ENCODE data around the gene WWOX. TPM values are rescaled to one million over a fixed set of nuclear protein-coding genes. Genes with fewer than 3 reads are reported as not detected.

The WWOX gene
- total RNA-seq, 3 donors from 2014 or later, result 11.7 to 18.0 (median 13.8) TPM

DNA sequence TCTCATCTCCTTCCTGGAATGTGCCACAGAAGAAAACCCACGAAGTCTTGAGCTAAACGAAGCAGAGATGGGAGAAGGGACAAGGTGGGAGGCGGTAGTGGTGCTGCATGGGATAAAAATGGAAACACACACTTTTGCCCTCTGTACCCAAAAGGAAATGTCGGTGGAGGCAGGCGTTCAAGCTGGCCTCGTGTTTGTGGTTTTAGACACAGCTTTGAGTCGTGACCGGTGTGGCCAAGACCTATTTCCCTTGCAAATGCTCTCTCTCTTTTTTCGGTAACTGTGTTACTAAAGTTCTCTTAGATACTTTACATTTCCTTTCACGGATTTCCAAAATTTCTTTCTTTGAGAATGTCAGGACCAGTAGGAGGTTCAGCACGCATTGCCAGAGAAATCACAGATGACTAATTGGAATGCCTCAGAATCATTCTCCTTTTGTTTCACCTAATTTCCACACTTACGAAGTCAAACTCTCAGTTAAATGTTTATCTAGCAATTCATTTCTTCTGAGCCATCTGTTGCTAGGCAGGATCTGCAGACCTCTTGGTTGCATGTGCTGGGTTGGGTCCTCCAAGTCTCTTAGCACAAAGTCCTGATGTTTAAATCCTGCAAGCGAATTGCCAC lies 1088.8 kb downstream of the WWOX start:
- no peaks in the 10 kb centered on the region for H3K36me3 ChIP-seq (ENCODE audit: low read depth)
- no peaks in the 10 kb centered on the region for H3K9me3 ChIP-seq
- intact Hi-C loops (cut with DNase I, micrococcal nuclease), result no loop called here
- no peak for DNase-seq
- TF ChIP-seq, protein P1, sequence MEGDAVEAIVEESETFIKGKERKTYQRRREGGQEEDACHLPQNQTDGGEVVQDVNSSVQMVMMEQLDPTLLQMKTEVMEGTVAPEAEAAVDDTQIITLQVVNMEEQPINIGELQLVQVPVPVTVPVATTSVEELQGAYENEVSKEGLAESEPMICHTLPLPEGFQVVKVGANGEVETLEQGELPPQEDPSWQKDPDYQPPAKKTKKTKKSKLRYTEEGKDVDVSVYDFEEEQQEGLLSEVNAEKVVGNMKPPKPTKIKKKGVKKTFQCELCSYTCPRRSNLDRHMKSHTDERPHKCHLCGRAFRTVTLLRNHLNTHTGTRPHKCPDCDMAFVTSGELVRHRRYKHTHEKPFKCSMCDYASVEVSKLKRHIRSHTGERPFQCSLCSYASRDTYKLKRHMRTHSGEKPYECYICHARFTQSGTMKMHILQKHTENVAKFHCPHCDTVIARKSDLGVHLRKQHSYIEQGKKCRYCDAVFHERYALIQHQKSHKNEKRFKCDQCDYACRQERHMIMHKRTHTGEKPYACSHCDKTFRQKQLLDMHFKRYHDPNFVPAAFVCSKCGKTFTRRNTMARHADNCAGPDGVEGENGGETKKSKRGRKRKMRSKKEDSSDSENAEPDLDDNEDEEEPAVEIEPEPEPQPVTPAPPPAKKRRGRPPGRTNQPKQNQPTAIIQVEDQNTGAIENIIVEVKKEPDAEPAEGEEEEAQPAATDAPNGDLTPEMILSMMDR (IDR thresholded peaks at IDR 0.05), result no peak
- no peak overlapping the region for H3K4me3 ChIP-seq
- ATAC-seq, result no peak
- no peaks in the 10 kb centered on the region for H3K4me1 ChIP-seq (ENCODE audit: low read depth)

DNA sequence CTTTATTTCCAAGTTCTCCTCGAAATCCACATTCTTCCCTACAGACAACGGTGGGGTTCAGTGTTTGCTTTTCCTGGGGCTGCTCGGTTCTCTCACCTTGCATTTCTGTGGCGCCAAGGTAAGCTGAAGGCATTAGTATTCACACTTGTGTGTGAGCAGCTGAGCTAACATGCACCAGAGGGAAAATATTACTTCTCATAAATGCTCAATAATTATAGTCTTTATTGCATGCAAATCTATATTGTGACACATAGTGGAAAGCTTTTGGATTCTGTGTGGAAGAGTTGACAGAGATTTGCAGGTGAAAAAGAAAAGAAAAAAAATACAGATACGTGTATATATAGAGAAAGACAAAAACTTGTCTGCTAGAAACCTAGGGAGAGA lies 1089.3 kb downstream of the WWOX start:
- Histone ChIP-seq H3K4me1 (ENCODE audit: low read depth) (no peaks in the 10 kb centered on the region), H3K4me3 (no peak overlapping the region), H3K36me3 (ENCODE audit: low read depth) (no peaks in the 10 kb centered on the region), H3K9me3 (no peaks in the 10 kb centered on the region)
- DNase-seq, result no peak
- no peak for ATAC-seq
- intact Hi-C loops (cut with DNase I, micrococcal nuclease), result no loop called here
- TF ChIP-seq, protein P1 (IDR thresholded peaks at IDR 0.05), result no peak

DNA sequence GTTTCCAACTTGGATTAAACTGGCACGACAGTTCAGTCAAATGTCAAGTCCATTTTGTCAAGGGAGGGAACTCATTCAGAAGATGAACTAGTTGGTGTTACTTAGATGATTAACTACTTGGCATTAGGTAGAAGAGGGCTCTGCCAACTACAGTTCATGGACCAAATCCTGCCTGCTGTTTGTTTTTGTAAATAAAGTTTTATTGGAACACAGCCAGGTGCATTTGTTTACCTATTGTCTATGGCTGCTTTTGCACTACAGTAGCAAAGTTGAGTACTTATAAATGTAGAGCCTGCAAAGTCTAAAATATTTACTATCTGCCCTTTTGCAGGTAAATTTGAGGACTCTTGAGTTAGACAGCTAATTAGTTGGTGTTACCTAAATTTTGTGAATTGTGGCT lies 1091.1 kb downstream of the WWOX start:
- no peaks in the 10 kb centered on the region for H3K4me1 ChIP-seq (ENCODE audit: low read depth)
- no peak overlapping the region for H3K4me3 ChIP-seq
- no peaks in the 10 kb centered on the region for H3K36me3 ChIP-seq (ENCODE audit: low read depth)
- no peaks in the 10 kb centered on the region for H3K9me3 ChIP-seq
- intact Hi-C loops (cut with DNase I, micrococcal nuclease), result no loop called here
- TF ChIP-seq, protein P1 (IDR thresholded peaks at IDR 0.05), result no peak
- no peak for DNase-seq
- ATAC-seq, result no peak

DNA sequence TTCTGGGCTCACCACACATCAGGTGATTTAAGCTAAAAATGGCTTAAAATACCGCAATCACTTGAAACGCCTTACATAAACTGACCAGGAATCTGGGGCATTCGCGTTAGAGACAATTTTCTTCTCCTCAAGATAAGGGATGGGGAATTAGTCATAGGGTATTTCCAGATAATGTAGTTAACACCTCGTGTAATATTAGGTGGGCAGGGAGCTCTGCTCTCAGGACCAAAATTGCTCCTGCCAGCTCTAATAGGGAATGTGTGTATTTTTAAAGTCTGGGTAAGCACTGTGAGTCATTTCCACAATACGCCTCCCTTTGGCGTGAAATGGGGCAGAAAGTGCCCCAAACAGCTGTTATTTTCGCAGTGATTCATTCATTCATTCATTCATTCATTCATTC lies 1092.5 kb downstream of the WWOX start:
- Histone ChIP-seq H3K4me1 (ENCODE audit: low read depth) (no peaks in the 10 kb centered on the region), H3K36me3 (ENCODE audit: low read depth) (no peaks in the 10 kb centered on the region), H3K4me3 (no peak overlapping the region), H3K9me3 (no peaks in the 10 kb centered on the region)
- no peak for ATAC-seq
- TF ChIP-seq, protein P1 (IDR thresholded peaks at IDR 0.05), result no peak
- no peak for DNase-seq
- intact Hi-C loops (cut with DNase I, micrococcal nuclease), result no loop called here

DNA sequence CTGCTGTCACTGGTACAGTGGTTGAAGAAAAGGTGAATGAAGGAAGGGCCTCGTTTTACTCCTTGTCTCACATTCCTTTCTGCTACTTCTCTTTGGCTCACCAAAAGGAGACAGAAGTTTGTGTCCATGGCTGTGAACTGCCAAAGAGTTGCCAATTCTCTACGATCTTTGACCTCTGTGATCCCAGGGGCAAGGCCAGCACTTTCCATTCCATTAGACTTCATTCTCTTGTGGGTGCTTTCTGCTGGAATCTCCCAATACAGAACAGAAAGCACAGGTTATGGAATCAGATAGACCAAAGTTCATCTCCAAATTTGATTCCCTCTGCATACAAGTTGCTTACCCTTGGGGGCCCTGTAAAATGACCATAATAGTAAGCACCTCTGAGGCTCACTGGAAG lies 1093.5 kb downstream of the WWOX start:
- DNase-seq (no peak), ATAC-seq (no peak)
- Histone ChIP-seq H3K9me3 (no peaks in the 10 kb centered on the region), H3K4me1 (ENCODE audit: low read depth) (no peaks in the 10 kb centered on the region), H3K4me3 (no peak overlapping the region), H3K36me3 (ENCODE audit: low read depth) (no peaks in the 10 kb centered on the region)
- TF ChIP-seq, protein P1 (IDR thresholded peaks at IDR 0.05), result no peak
- intact Hi-C loops (cut with DNase I, micrococcal nuclease), result no loop called here

DNA sequence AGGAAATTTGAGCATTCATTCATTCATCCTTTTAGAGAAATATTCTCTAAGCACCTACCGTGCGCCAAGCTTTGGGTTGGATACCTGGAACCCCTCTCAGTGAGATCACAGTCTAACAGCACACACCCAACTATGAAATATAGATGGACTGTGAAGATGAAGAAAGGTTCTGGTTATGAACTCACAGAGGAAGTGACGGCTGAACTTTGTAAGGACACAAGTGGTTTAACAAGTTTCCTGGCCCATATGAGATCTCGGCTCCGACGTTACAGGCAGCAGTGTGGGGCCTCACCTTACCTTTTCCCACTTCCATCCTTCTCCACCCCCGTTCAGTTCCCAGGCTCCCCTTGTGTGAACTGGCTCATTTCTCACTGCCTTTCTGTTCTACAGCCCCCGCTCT lies 1094.8 kb downstream of the WWOX start:
- Histone ChIP-seq H3K36me3 (ENCODE audit: low read depth) (no peaks in the 10 kb centered on the region), H3K4me1 (ENCODE audit: low read depth) (no peaks in the 10 kb centered on the region), H3K4me3 (no peak overlapping the region), H3K9me3 (no peaks in the 10 kb centered on the region)
- DNase-seq (no peak), ATAC-seq (no peak)
- intact Hi-C loops (cut with DNase I, micrococcal nuclease), result no loop called here
- TF ChIP-seq, protein P1 (IDR thresholded peaks at IDR 0.05), result no peak
